GM19438 (cell line): ENCODE data around the gene SLC30A10.
"Not testable (repeated sequence)": the region's sequence is repeated elsewhere in the genome, so short reads cannot be mapped to it uniquely, and the experiment has no call there.

Experiments
- ATAC-seq: cut with Tn5 transposase; IDR thresholded peaks from one replicate; pipeline ENCODE4 v1.9.1; 2021; ENCODE audit warnings: low read depth; ENCODE audit not compliant: unreplicated experiment

The SLC30A10 gene

GRCh38 chr1:219928791-219929118, 398 bp upstream of the SLC30A10 start:
- no peak for ATAC-seq

GRCh38 chr1:219927298-219927955, 930 bp downstream of the SLC30A10 start:
- no peak for ATAC-seq

- ATAC-seq = no peak
Observed at GRCh38 chr1:219926363-219926998, 1.9 kb downstream of the SLC30A10 start.

GRCh38 chr1:219924342-219924741, 4.0 kb downstream of the SLC30A10 start:
- no peak for ATAC-seq

- no peak for ATAC-seq
Observed at GRCh38 chr1:219917851-219918466, 10.4 kb downstream of the SLC30A10 start.

GRCh38 chr1:219917281-219917680, 11.1 kb downstream of the SLC30A10 start:
- no peak for ATAC-seq

- ATAC-seq = no peak
Observed at GRCh38 chr1:219916257-219916656, 12.1 kb downstream of the SLC30A10 start.

- no peak for ATAC-seq
Observed at GRCh38 chr1:219913005-219913770, 15.2 kb downstream of the SLC30A10 start.

- no peak for ATAC-seq
Observed at GRCh38 chr1:219910716-219911115, 17.6 kb downstream of the SLC30A10 start.

- no peak for ATAC-seq
Observed at GRCh38 chr1:219909476-219909875, 18.9 kb downstream of the SLC30A10 start.

- ATAC-seq = no peak
Observed at GRCh38 chr1:219908170-219908569, 20.2 kb downstream of the SLC30A10 start.

- ATAC-seq = no peak
Observed at GRCh38 chr1:219907772-219908070, 20.6 kb downstream of the SLC30A10 start.

GRCh38 chr1:219906924-219907771, 21.2 kb downstream of the SLC30A10 start:
- ATAC-seq = no peak

- not testable (repeated sequence) for ATAC-seq
Observed at GRCh38 chr1:219906565-219906923, 21.8 kb downstream of the SLC30A10 start.

- no peak for ATAC-seq
Observed at GRCh38 chr1:219905524-219905923, 22.8 kb downstream of the SLC30A10 start.

GRCh38 chr1:219904934-219905333, 23.4 kb downstream of the SLC30A10 start:
- ATAC-seq = no peak

GRCh38 chr1:219903353-219903871, 24.9 kb downstream of the SLC30A10 start:
- ATAC-seq = no peak

GRCh38 chr1:219902951-219903350, 25.4 kb downstream of the SLC30A10 start:
- no peak for ATAC-seq

- ATAC-seq = no peak
Observed at GRCh38 chr1:219900882-219901281, 27.5 kb downstream of the SLC30A10 start.

GRCh38 chr1:219900201-219900600, 28.2 kb downstream of the SLC30A10 start:
- ATAC-seq = no peak
